ENCODE results near the gene ADAMTSL1. TPM values are rescaled to one million over a fixed set of nuclear protein-coding genes. Genes with fewer than 3 reads are reported as not detected.

The ADAMTSL1 gene
- total RNA-seq, 3 donors from 2014 or later = 3.6 to 7.5 (median 4.2) TPM

- DNase-seq (ENCODE audit: low spot score in 2 of 2) = no peak
- no peaks in the 10 kb centered on the region for H3K36me3 ChIP-seq
- H3K27ac ChIP-seq = no peak overlapping the region
- no peaks in the 10 kb centered on the region for H3K27me3 ChIP-seq
- no peaks in the 10 kb centered on the region for H3K9me3 ChIP-seq
- TF ChIP-seq POLR2AphosphoS5 (IDR thresholded peaks at IDR 0.05) (no peak), CTCF (IDR thresholded peaks at IDR 0.05) (no peak), POLR2A (IDR thresholded peaks at IDR 0.05) (no peak)
- intact Hi-C loops (cut with DNase I; ENCODE audit: low total_unique reads) = no loop called here
- H3K4me3 ChIP-seq = no peak overlapping the region
- H3K4me1 ChIP-seq = no peaks in the 10 kb centered on the region
These were observed 96.1 kb downstream of the ADAMTSL1 start for GRCh38 chr9:18569941-18570630.

- Histone ChIP-seq H3K36me3 (no peaks in the 10 kb centered on the region), H3K9me3 (no peaks in the 10 kb centered on the region), H3K4me1 (no peaks in the 10 kb centered on the region), H3K4me3 (no peak overlapping the region), H3K27ac (no peak overlapping the region), H3K27me3 (no peaks in the 10 kb centered on the region)
- no peak for DNase-seq (ENCODE audit: low spot score in 2 of 2)
- intact Hi-C loops (cut with DNase I; ENCODE audit: low total_unique reads) = no loop called here
- TF ChIP-seq POLR2A (IDR thresholded peaks at IDR 0.05) = no peak
- TF ChIP-seq POLR2AphosphoS5 (IDR thresholded peaks at IDR 0.05) = no peak
- no peak for TF ChIP-seq CTCF (IDR thresholded peaks at IDR 0.05)
These were observed 99.1 kb downstream of the ADAMTSL1 start for GRCh38 chr9:18573021-18573556.

- Histone ChIP-seq H3K9me3 (no peaks in the 10 kb centered on the region), H3K27me3 (no peaks in the 10 kb centered on the region), H3K27ac (no peak overlapping the region), H3K4me3 (no peak overlapping the region), H3K4me1 (no peaks in the 10 kb centered on the region), H3K36me3 (no peaks in the 10 kb centered on the region)
- intact Hi-C loops (cut with DNase I; ENCODE audit: low total_unique reads) = no loop called here
- no peak for DNase-seq (ENCODE audit: low spot score in 2 of 2)
- TF ChIP-seq POLR2A (IDR thresholded peaks at IDR 0.05) (no peak), CTCF (IDR thresholded peaks at IDR 0.05) (no peak), POLR2AphosphoS5 (IDR thresholded peaks at IDR 0.05) (no peak)
These were observed 101.7 kb downstream of the ADAMTSL1 start for GRCh38 chr9:18575686-18576085.

- intact Hi-C loops (cut with DNase I; ENCODE audit: low total_unique reads) = no loop called here
- no peak for DNase-seq (ENCODE audit: low spot score in 2 of 2)
- Histone ChIP-seq H3K36me3 (no peaks in the 10 kb centered on the region), H3K4me3 (no peak overlapping the region), H3K27me3 (no peaks in the 10 kb centered on the region), H3K9me3 (no peaks in the 10 kb centered on the region), H3K4me1 (no peaks in the 10 kb centered on the region), H3K27ac (no peak overlapping the region)
- no peak for TF ChIP-seq POLR2A (IDR thresholded peaks at IDR 0.05)
- no peak for TF ChIP-seq POLR2AphosphoS5 (IDR thresholded peaks at IDR 0.05)
- TF ChIP-seq CTCF (IDR thresholded peaks at IDR 0.05) = no peak
These were observed 105.6 kb downstream of the ADAMTSL1 start for GRCh38 chr9:18579536-18579935.

GRCh38 chr9:18580151-18580550 is 106.2 kb downstream of the ADAMTSL1 start:
- no peak for TF ChIP-seq CTCF (IDR thresholded peaks at IDR 0.05)
- intact Hi-C loops (cut with DNase I; ENCODE audit: low total_unique reads) = no loop called here
- H3K27ac ChIP-seq = no peak overlapping the region
- H3K36me3 ChIP-seq = no peaks in the 10 kb centered on the region
- DNase-seq (ENCODE audit: low spot score in 2 of 2) = no peak
- no peaks in the 10 kb centered on the region for H3K4me1 ChIP-seq
- no peak overlapping the region for H3K4me3 ChIP-seq
- H3K27me3 ChIP-seq = no peaks in the 10 kb centered on the region
- no peaks in the 10 kb centered on the region for H3K9me3 ChIP-seq
